Activated CD4-positive, alpha-beta T cell treated with anti-CD3 and anti-CD28 coated beads, Interleukin-2, amount 50 U/mL, for 48 hours (primary cell): ENCODE data around the gene MRPL27.

ENCODE experiments used
- DNase-seq, 2 experiments: peaks; one replicate each; pipeline ENCODE4 v3.0.0-alpha.2; 2020

Gene MRPL27

GRCh38 chr17:50359998-50360461 lies 13.0 kb downstream of the MRPL27 start:
- DNase-seq = no peak

- no peak for DNase-seq
These were observed 13.8 kb downstream of the MRPL27 start for GRCh38 chr17:50359005-50359699.

- DNase-seq = no peak
These were observed 14.8 kb downstream of the MRPL27 start for GRCh38 chr17:50358177-50358576.

GRCh38 chr17:50356892-50357510 lies 16.0 kb downstream of the MRPL27 start:
- DNase-seq = no peak

GRCh38 chr17:50356418-50356817 lies 16.6 kb downstream of the MRPL27 start:
- DNase-seq = no peak

- DNase-seq = no peak
These were observed 17.2 kb downstream of the MRPL27 start for GRCh38 chr17:50355701-50356341.

- no peak for DNase-seq
These were observed 17.7 kb downstream of the MRPL27 start for GRCh38 chr17:50355336-50355700.

GRCh38 chr17:50354776-50355175 lies 18.2 kb downstream of the MRPL27 start:
- DNase-seq = no peak

- DNase-seq = no peak
These were observed 18.8 kb downstream of the MRPL27 start for GRCh38 chr17:50354198-50354597.

GRCh38 chr17:50353600-50354195 lies 19.3 kb downstream of the MRPL27 start:
- no peak for DNase-seq

- DNase-seq = no peak
These were observed 20.0 kb downstream of the MRPL27 start for GRCh38 chr17:50352693-50353599.

GRCh38 chr17:50352072-50352692 lies 20.8 kb downstream of the MRPL27 start:
- DNase-seq = no peak

GRCh38 chr17:50350733-50351132 lies 22.3 kb downstream of the MRPL27 start:
- DNase-seq = no peak

GRCh38 chr17:50349243-50349600 lies 23.8 kb downstream of the MRPL27 start:
- no peak for DNase-seq

- no peak for DNase-seq
These were observed 24.3 kb downstream of the MRPL27 start for GRCh38 chr17:50348522-50349242.

- no peak for DNase-seq
These were observed 25.1 kb downstream of the MRPL27 start for GRCh38 chr17:50347894-50348291.

GRCh38 chr17:50347117-50347893 lies 25.7 kb downstream of the MRPL27 start:
- no peak for DNase-seq

GRCh38 chr17:50346313-50347116 lies 26.5 kb downstream of the MRPL27 start:
- peak; percentile 65 to 73 for DNase-seq

GRCh38 chr17:50345432-50346312 lies 27.3 kb downstream of the MRPL27 start, which contains the start of gene XYLT2:
Gene XYLT2, plus strand, starts transcription at chr17:50346126. Its CDS starts 15 bp downstream, at chr17:50346141.
- peak; percentile 88 for DNase-seq
